HG02610 (cell line): ENCODE results near the gene ACVR1B.
A peak's percentile ranks its signal among the peaks of the same experiment; 100 is the strongest.

Experiments used
- ATAC-seq: cut with Tn5 transposase; IDR thresholded peaks from one replicate; pipeline ENCODE4 v1.9.1; 2021; ENCODE audit warnings: mild to moderate bottlenecking, moderate library complexity; ENCODE audit not compliant: unreplicated experiment

Gene ACVR1B

GRCh38 chr12:52020539-52021336, 69.2 kb downstream of the ACVR1B start:
- ATAC-seq: no peak

- no peak for ATAC-seq
Observed at GRCh38 chr12:52022841-52023181, 71.3 kb downstream of the ACVR1B start.

- peak; percentile 53 for ATAC-seq
Observed at GRCh38 chr12:52023182-52023975, 71.9 kb downstream of the ACVR1B start.

- ATAC-seq: no peak
Observed at GRCh38 chr12:52023976-52024688, 72.6 kb downstream of the ACVR1B start.

GRCh38 chr12:52024845-52025230, 73.3 kb downstream of the ACVR1B start:
- ATAC-seq: no peak

GRCh38 chr12:52026263-52026662, 74.8 kb downstream of the ACVR1B start:
- ATAC-seq: no peak

- ATAC-seq: no peak
Observed at GRCh38 chr12:52027085-52027843, 75.8 kb downstream of the ACVR1B start.

- no peak for ATAC-seq
Observed at GRCh38 chr12:52029685-52030084, 78.2 kb downstream of the ACVR1B start.

- no peak for ATAC-seq
Observed at GRCh38 chr12:52032446-52032803, 80.9 kb downstream of the ACVR1B start.

- peak; percentile 93 for ATAC-seq
Observed at GRCh38 chr12:52032804-52033445, 81.4 kb downstream of the ACVR1B start.

- no peak for ATAC-seq
Observed at GRCh38 chr12:52033446-52034140, 82.1 kb downstream of the ACVR1B start.

GRCh38 chr12:52035190-52035589, 83.7 kb downstream of the ACVR1B start:
- ATAC-seq: no peak

GRCh38 chr12:52035926-52036325, 84.4 kb downstream of the ACVR1B start:
- ATAC-seq: no peak

GRCh38 chr12:52036587-52037171, 85.2 kb downstream of the ACVR1B start:
- ATAC-seq: peak; percentile 37

GRCh38 chr12:52037248-52037861, 85.9 kb downstream of the ACVR1B start:
- ATAC-seq: no peak

GRCh38 chr12:52038447-52038846, 86.9 kb downstream of the ACVR1B start:
- ATAC-seq: no peak

- no peak for ATAC-seq
Observed at GRCh38 chr12:52041035-52041434, 89.5 kb downstream of the ACVR1B start.

GRCh38 chr12:52041695-52042123, 90.2 kb downstream of the ACVR1B start:
- no peak for ATAC-seq
